HepG2 (cell line): ENCODE results near the gene MT1M. TPM values are rescaled to one million over a fixed set of nuclear protein-coding genes. Genes with fewer than 3 reads are reported as not detected.

Experiments
- ATAD3A ChIP-seq: sonication (generic); formaldehyde crosslinking; IDR thresholded peaks from 2 replicates; pipeline ENCODE4 v1.4.0; 2020; ENCODE audit warnings: missing genetic modification reagents
- EP300 ChIP-seq, 3 experiments: sonication (generic) in 1 of 3; formaldehyde crosslinking in 1 of 3; IDR thresholded peaks; 2 replicates each; pipeline versions ENCODE4 v1.5.1 to v1.6.1; 2011 to 2020; ENCODE audit warnings: low read depth in 2 of 3, low read length in 2 of 3, borderline replicate concordance in 1 of 3, improper control_type of control experiment in 1 of 3, mild to moderate bottlenecking in 1 of 3, missing genetic modification reagents in 1 of 3, moderate library complexity in 1 of 3
- HMG20B ChIP-seq: conservative IDR thresholded peaks from 2 replicates; pipeline ENCODE4 v1.6.1; 2016; ENCODE audit warnings: missing genetic modification reagents, missing compliant biosample characterization
- HOXA7 ChIP-seq: sonication (generic); formaldehyde crosslinking; IDR thresholded peaks from 2 replicates; pipeline ENCODE4 v1.8.1; 2022; ENCODE audit warnings: mild to moderate bottlenecking, missing genetic modification reagents, moderate library complexity
- MYNN ChIP-seq: sonication (generic); formaldehyde crosslinking; IDR thresholded peaks from 2 replicates; pipeline ENCODE4 v1.4.0; 2020; ENCODE audit warnings: mild to moderate bottlenecking, low read depth, missing genetic modification reagents
- PRMT3 ChIP-seq: sonication (generic); formaldehyde crosslinking; IDR thresholded peaks from 2 replicates; pipeline ENCODE4 v1.8.1; 2022; ENCODE audit warnings: low read depth, mild to moderate bottlenecking, moderate library complexity, missing genetic modification reagents, borderline replicate concordance
- SP140L ChIP-seq: sonication (generic); formaldehyde crosslinking; IDR thresholded peaks from 2 replicates; pipeline ENCODE4 v1.4.0; 2020; ENCODE audit warnings: missing genetic modification reagents, borderline replicate concordance
- STAG1 ChIP-seq: sonication (generic); formaldehyde crosslinking; IDR thresholded peaks from 2 replicates; pipeline ENCODE4 v1.4.0; 2020; ENCODE audit warnings: missing genetic modification reagents
- ZBTB21 ChIP-seq: sonication (generic); formaldehyde crosslinking; IDR thresholded peaks from 2 replicates; pipeline ENCODE4 v1.4.0; 2020; ENCODE audit warnings: missing genetic modification reagents
- ZBTB8A ChIP-seq: sonication (generic); formaldehyde crosslinking; IDR thresholded peaks from 2 replicates; pipeline ENCODE4 v1.4.0; 2020; ENCODE audit warnings: mild to moderate bottlenecking, low read depth, missing genetic modification reagents, borderline replicate concordance
- ZNF232 ChIP-seq: sonication (generic); formaldehyde crosslinking; IDR thresholded peaks from 2 replicates; pipeline ENCODE4 v1.4.0; 2020; ENCODE audit warnings: missing genetic modification reagents, borderline replicate concordance
- ZNF317 ChIP-seq: sonication (generic); formaldehyde crosslinking; IDR thresholded peaks from 2 replicates; pipeline ENCODE4 v1.5.0; 2020; ENCODE audit warnings: mild to moderate bottlenecking, missing genetic modification reagents
- ZNF382 ChIP-seq: sonication (generic); formaldehyde crosslinking; IDR thresholded peaks from 2 replicates; pipeline ENCODE4 v1.5.0; 2020; ENCODE audit warnings: missing genetic modification reagents, mild to moderate bottlenecking, borderline replicate concordance
- ZNF556 ChIP-seq: sonication (generic); formaldehyde crosslinking; IDR thresholded peaks from 2 replicates; pipeline ENCODE4 v1.4.0; 2020; ENCODE audit warnings: mild to moderate bottlenecking, missing genetic modification reagents, borderline replicate concordance
- ZNF598 ChIP-seq: sonication (generic); formaldehyde crosslinking; IDR thresholded peaks from 2 replicates; pipeline ENCODE4 v1.5.1; 2020; ENCODE audit warnings: mild to moderate bottlenecking, missing genetic modification reagents, borderline replicate concordance
- ZNF766 ChIP-seq: sonication (generic); formaldehyde crosslinking; IDR thresholded peaks from 2 replicates; pipeline ENCODE4 v1.5.0; 2020; ENCODE audit warnings: missing genetic modification reagents, borderline replicate concordance
- polyA plus RNA-seq, 8 experiments: library from polyadenylated mRNA; depleted of rRNA in 3 of 8; stranded (reverse) in 7 of 8; unstranded in 1 of 8; fragments of >200 nt; fragmentation: Illumina TruSeq in 4 of 8; extraction: Trizol in 4 of 8; gene quantifications; 2 replicates each; pipeline versions ENCODE4 v1.2.1 to v1.2.3, GENCODE V29; 2011 to 2016; ENCODE audit warnings: low read depth in 4 of 8, missing spikeins in 1 of 8, mixed read lengths in 1 of 8; ENCODE audit not compliant: insufficient read depth in 1 of 8
- total RNA-seq, 5 experiments: library from RNA; depleted of rRNA; stranded (reverse); fragments of >200 nt; fragmentation: Illumina TruSeq; extraction: Trizol; gene quantifications; 2 replicates each; pipeline ENCODE4 v1.2.3, GENCODE V29; 2016; ENCODE audit warnings: low read depth in 1 of 5
- TF ChIP-seq, protein P1 (sequence below): sonication (generic); formaldehyde crosslinking; IDR thresholded peaks from 2 replicates; pipeline ENCODE4 v1.8.0; 2022; ENCODE audit warnings: missing genetic modification reagents, mild to moderate bottlenecking, inconsistent platforms, borderline replicate concordance
- TF ChIP-seq, protein P2 (sequence below): sonication (generic); formaldehyde crosslinking; IDR thresholded peaks from 2 replicates; pipeline ENCODE4 v1.4.0; 2020; ENCODE audit warnings: missing genetic modification reagents
- TF ChIP-seq, protein P3 (sequence below): sonication (generic); formaldehyde crosslinking; IDR thresholded peaks from 2 replicates; pipeline ENCODE4 v1.4.0; 2020; ENCODE audit warnings: missing genetic modification reagents, borderline replicate concordance

Gene MT1M
- total and polyA plus RNA-seq, 2 of the 13 experiments (the other 11 are each of a cell fraction or from before 2014, with no cell fraction given): 4.6 TPM; not detected in 1

DNA sequence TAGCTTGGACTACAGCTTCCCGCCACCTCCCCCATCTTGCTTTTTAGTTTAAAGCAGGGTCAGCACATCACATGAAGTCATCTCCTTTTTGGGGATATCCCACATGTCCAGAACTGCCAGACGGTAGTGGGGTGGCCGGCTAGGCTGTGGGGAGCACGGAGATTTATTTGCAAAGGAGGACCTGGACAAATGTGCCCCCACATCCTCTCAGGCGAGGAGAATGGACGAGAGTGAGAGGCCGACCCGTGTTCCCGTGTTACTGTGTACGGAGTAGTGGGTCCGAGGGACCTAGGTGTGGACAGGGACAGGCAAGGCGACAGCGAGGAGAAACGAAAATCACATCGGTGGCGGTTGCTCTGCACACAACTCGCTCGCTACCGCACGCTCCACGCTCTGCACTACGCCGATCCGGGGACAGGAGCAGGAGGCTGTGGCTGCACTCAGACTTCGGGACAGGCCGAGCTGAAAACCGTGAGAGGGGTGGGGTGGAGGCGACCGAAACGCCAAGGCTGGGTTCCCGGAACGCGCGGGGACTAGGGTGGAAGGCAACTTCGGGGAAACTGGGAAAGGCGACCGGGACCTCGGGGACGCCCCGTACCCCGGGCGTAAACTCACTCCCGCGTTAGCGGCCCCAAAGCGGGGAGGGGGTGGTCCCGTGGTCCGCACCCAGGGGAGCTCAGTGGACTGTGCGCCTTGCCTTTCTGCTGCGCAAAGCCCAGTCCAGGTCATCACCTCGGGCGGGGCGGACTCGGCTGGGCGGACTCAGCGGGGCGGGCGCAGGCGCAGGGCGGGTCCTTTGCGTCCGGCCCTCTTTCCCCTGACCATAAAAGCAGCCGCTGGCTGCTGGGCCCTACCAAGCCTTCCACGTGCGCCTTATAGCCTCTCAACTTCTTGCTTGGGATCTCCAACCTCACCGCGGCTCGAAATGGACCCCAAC, 5.6 kb downstream of the MT1M start, which contains the start of gene MT1A (continued):
- no peak for TF ChIP-seq SP140L (CRISPR knock-in tag)
- TF ChIP-seq EP300 (IDR thresholded peaks at IDR 0.05; ENCODE audit: low read depth in 2 of 2, low read length in 2 of 2): no peak
- no peak for TF ChIP-seq EP300 (CRISPR knock-in tag; IDR thresholded peaks at IDR 0.05; ENCODE audit: borderline replicate concordance)
- TF ChIP-seq, protein P1, sequence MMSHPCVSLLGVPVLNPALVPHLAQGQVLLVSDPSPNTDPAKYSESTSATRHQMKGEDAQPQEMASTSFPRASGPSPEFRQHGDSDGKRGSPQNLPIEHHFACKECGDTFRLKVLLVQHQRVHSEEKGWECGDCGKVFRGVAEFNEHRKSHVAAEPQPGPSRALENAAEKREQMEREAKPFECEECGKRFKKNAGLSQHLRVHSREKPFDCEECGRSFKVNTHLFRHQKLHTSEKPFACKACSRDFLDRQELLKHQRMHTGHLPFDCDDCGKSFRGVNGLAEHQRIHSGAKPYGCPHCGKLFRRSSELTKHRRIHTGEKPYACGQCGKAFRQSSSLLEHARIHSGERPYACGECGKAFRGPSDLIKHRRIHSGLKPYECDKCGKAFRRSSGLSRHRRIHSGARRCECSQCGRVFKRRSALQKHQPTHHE: no peak
- no peak for TF ChIP-seq PRMT3 (CRISPR knock-in tag)
- no peak for TF ChIP-seq ZNF317 (CRISPR knock-in tag)
- TF ChIP-seq MYNN (CRISPR knock-in tag): no peak
- TF ChIP-seq ZBTB8A (CRISPR knock-in tag): no peak
- TF ChIP-seq, protein P2, sequence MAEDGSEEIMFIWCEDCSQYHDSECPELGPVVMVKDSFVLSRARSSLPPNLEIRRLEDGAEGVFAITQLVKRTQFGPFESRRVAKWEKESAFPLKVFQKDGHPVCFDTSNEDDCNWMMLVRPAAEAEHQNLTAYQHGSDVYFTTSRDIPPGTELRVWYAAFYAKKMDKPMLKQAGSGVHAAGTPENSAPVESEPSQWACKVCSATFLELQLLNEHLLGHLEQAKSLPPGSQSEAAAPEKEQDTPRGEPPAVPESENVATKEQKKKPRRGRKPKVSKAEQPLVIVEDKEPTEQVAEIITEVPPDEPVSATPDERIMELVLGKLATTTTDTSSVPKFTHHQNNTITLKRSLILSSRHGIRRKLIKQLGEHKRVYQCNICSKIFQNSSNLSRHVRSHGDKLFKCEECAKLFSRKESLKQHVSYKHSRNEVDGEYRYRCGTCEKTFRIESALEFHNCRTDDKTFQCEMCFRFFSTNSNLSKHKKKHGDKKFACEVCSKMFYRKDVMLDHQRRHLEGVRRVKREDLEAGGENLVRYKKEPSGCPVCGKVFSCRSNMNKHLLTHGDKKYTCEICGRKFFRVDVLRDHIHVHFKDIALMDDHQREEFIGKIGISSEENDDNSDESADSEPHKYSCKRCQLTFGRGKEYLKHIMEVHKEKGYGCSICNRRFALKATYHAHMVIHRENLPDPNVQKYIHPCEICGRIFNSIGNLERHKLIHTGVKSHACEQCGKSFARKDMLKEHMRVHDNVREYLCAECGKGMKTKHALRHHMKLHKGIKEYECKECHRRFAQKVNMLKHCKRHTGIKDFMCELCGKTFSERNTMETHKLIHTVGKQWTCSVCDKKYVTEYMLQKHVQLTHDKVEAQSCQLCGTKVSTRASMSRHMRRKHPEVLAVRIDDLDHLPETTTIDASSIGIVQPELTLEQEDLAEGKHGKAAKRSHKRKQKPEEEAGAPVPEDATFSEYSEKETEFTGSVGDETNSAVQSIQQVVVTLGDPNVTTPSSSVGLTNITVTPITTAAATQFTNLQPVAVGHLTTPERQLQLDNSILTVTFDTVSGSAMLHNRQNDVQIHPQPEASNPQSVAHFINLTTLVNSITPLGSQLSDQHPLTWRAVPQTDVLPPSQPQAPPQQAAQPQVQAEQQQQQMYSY (CRISPR knock-in tag): no peak
- TF ChIP-seq ZNF232 (CRISPR knock-in tag): no peak
- TF ChIP-seq ATAD3A (CRISPR knock-in tag): no peak
- TF ChIP-seq ZNF766 (CRISPR knock-in tag): peak; percentile 26; the same call in 1 of the 2 replicates
- TF ChIP-seq, protein P3, sequence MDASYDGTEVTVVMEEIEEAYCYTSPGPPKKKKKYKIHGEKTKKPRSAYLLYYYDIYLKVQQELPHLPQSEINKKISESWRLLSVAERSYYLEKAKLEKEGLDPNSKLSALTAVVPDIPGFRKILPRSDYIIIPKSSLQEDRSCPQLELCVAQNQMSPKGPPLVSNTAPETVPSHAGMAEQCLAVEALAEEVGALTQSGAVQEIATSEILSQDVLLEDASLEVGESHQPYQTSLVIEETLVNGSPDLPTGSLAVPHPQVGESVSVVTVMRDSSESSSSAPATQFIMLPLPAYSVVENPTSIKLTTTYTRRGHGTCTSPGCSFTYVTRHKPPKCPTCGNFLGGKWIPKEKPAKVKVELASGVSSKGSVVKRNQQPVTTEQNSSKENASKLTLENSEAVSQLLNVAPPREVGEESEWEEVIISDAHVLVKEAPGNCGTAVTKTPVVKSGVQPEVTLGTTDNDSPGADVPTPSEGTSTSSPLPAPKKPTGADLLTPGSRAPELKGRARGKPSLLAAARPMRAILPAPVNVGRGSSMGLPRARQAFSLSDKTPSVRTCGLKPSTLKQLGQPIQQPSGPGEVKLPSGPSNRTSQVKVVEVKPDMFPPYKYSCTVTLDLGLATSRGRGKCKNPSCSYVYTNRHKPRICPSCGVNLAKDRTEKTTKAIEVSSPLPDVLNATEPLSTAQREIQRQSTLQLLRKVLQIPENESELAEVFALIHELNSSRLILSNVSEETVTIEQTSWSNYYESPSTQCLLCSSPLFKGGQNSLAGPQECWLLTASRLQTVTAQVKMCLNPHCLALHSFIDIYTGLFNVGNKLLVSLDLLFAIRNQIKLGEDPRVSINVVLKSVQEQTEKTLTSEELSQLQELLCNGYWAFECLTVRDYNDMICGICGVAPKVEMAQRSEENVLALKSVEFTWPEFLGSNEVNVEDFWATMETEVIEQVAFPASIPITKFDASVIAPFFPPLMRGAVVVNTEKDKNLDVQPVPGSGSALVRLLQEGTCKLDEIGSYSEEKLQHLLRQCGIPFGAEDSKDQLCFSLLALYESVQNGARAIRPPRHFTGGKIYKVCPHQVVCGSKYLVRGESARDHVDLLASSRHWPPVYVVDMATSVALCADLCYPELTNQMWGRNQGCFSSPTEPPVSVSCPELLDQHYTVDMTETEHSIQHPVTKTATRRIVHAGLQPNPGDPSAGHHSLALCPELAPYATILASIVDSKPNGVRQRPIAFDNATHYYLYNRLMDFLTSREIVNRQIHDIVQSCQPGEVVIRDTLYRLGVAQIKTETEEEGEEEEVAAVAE (CRISPR knock-in tag): no peak
- no peak for TF ChIP-seq ZNF598
- no peak; the same call in 1 of the 2 replicates for TF ChIP-seq STAG1
- no peak for TF ChIP-seq ZNF556 (CRISPR knock-in tag)
- TF ChIP-seq ZBTB21: no peak
- TF ChIP-seq HMG20B (CRISPR knock-in tag): no peak
- no peak for TF ChIP-seq HOXA7 (CRISPR knock-in tag)
- no peak for TF ChIP-seq ZNF382
